RWPE2 (cell line): ENCODE measurements around the gene TRAPPC3.

Experiments
- ATAC-seq: fragments of 200-7000 bp; cut with Tn5 transposase; 3 replicates; pipeline ENCODE4 v1.9.1; 2021; ENCODE audit warnings: low read depth
- DNase-seq: peaks from one replicate; pipeline ENCODE4 v3.0.0-alpha.2; 2020; ENCODE audit warnings: low spot score
- H3K27ac ChIP-seq: fragments of 450-650 bp; 2 replicates; pipeline ENCODE4 v1.5.1; 2017; ENCODE audit warnings: mild to moderate bottlenecking; ENCODE audit not compliant: poor library complexity, severe bottlenecking
- H3K27me3 ChIP-seq: fragments of 250-450 bp; sonication (Bioruptor Pico); 2 replicates; pipeline ENCODE4 v1.5.1; 2021; ENCODE audit warnings: mild to moderate bottlenecking, moderate library complexity; ENCODE audit not compliant: insufficient read depth, poor library complexity, severe bottlenecking
- H3K36me3 ChIP-seq: fragments of 250-450 bp; sonication (Bioruptor Pico); 2 replicates; pipeline ENCODE4 v1.5.1; 2020; ENCODE audit warnings: low read depth, mild to moderate bottlenecking, moderate library complexity
- H3K4me1 ChIP-seq: fragments of 250-450 bp; sonication (Bioruptor Pico); 2 replicates; pipeline ENCODE4 v1.5.1; 2021; ENCODE audit warnings: mild to moderate bottlenecking, moderate library complexity; ENCODE audit not compliant: insufficient read depth, poor library complexity, severe bottlenecking
- H3K4me3 ChIP-seq: fragments of 250-450 bp; sonication (Bioruptor Pico); 2 replicates; pipeline ENCODE4 v1.5.1; 2021; ENCODE audit warnings: mild to moderate bottlenecking, moderate library complexity; ENCODE audit not compliant: severe bottlenecking
- H3K9me3 ChIP-seq: fragments of 250-450 bp; sonication (Bioruptor Pico); 2 replicates; pipeline ENCODE4 v1.5.1; 2021; ENCODE audit warnings: mild to moderate bottlenecking, moderate library complexity; ENCODE audit not compliant: severe bottlenecking
- TF ChIP-seq, protein P1 (sequence below): fragments of 450-650 bp; IDR thresholded peaks from one replicate; pipeline ENCODE4 v1.5.1; 2017; ENCODE audit warnings: mild to moderate bottlenecking, moderate library complexity; ENCODE audit not compliant: poor library complexity, severe bottlenecking

Gene TRAPPC3

DNA sequence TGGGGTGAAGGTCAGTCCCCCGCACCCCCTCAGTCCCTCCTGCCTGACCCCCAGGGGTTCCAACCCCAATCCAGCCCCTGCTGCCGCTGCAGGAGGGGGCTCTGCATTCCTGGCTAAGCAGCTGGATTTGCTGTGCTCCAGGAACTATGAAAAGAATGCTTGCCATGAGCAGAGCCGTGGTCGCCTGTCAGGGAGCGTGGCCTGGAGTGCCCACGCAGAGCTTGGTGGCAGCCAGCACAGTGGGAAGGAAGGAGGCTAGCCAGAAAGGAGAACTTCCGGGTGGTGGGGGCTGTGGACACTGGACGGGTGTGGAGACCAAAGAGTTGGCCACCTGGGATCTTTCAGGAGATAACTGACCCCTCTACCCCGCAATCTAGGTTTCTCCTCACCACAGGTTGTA, 29.8 kb downstream of the TRAPPC3 start:
- Histone ChIP-seq H3K36me3 (no peaks in the 10 kb centered on the region), H3K27me3 (peaks cover under 1% of the 10 kb centered on the region), H3K9me3 (no peaks in the 10 kb centered on the region), H3K4me3 (no peak overlapping the region), H3K27ac (no peak overlapping the region), H3K4me1 (no peaks in the 10 kb centered on the region)
- DNase-seq (no peak), ATAC-seq (no peak)
- TF ChIP-seq, protein P1, sequence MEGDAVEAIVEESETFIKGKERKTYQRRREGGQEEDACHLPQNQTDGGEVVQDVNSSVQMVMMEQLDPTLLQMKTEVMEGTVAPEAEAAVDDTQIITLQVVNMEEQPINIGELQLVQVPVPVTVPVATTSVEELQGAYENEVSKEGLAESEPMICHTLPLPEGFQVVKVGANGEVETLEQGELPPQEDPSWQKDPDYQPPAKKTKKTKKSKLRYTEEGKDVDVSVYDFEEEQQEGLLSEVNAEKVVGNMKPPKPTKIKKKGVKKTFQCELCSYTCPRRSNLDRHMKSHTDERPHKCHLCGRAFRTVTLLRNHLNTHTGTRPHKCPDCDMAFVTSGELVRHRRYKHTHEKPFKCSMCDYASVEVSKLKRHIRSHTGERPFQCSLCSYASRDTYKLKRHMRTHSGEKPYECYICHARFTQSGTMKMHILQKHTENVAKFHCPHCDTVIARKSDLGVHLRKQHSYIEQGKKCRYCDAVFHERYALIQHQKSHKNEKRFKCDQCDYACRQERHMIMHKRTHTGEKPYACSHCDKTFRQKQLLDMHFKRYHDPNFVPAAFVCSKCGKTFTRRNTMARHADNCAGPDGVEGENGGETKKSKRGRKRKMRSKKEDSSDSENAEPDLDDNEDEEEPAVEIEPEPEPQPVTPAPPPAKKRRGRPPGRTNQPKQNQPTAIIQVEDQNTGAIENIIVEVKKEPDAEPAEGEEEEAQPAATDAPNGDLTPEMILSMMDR: no peak

DNA sequence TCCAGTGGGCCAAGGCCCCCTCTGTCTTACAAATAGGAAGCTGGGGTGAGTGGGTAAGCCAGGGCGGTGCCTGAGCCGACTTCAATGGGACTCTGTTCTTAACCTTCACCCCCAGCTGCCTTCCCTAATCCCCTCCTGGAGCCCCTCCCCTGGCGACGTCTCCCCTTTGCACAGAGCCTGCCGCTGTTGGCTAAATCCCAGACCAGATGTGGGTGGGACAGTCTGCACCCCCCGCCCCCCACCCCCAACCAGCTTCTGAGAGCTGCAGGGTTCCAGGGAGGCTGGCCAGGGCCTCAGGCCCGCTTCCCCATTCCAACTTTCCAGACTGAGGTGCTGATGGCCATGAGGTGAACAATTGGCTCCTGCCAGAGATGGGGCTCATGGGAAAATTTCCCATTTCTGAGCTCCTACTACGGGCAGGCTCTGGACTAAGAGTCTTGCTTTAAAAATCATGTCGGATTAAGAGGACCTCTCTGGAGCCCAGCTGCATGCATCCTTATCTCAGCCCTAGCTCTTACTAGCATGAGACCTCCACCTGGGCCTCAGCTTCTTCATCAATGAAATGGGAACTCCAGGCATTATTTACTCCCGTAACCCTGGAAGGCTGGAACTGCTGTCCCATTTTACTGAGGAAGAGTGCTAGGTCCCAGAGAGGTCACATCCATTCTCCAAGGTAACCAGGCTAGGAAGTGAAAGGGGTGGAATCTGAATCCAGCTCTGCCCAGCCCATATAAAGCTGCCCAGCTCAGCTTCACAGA, 30.7 kb downstream of the TRAPPC3 start:
- Histone ChIP-seq H3K27ac (no peak overlapping the region), H3K4me1 (no peaks in the 10 kb centered on the region), H3K27me3 (no peaks in the 10 kb centered on the region), H3K9me3 (no peaks in the 10 kb centered on the region), H3K36me3 (no peaks in the 10 kb centered on the region), H3K4me3 (no peak overlapping the region)
- TF ChIP-seq, protein P1: no peak
- DNase-seq (no peak), ATAC-seq (no peak)

DNA sequence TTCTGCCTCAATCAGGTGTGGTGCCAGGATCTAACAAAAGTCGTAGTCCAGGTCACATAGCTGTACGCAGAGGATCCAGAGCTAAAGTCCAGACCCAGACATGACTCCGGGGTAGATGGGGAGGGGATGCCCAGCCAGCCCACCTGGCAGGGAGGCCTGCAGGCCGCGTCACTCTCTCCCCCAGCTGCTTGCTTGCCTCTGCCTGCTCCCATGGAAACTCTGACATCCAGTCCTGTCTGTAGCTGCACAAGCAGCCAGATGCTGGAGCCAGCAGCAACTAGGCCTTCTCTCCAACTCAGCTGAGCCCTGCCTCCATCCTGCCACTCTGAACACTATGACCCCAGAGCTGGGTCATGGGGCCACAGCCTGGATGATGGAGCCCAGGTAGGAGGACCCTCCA, 32.4 kb downstream of the TRAPPC3 start:
- Histone ChIP-seq H3K4me1 (no peaks in the 10 kb centered on the region), H3K4me3 (no peak overlapping the region), H3K27ac (no peak overlapping the region), H3K27me3 (no peaks in the 10 kb centered on the region), H3K9me3 (no peaks in the 10 kb centered on the region), H3K36me3 (no peaks in the 10 kb centered on the region)
- ATAC-seq (no peak), DNase-seq (no peak)
- TF ChIP-seq, protein P1: no peak

DNA sequence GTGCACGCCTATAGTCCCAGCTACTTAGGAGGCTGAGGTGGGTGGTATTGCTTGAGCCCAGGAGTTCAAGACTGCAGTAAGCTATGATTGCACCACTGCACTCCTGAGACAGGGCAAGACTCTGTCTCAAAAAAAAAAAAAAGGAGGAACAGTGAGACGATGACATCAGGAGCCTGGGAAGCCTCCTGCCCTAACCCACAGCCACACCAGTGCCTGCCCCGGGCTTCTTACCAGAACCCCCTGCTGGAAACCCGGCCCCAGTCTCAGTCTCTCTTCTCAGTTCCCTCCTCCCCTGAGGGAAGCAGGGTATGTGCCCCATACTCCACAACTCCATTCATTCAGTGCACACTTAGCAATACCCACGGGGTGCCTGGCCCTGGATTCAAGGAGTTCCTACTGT, 33.4 kb downstream of the TRAPPC3 start:
- Histone ChIP-seq H3K27ac (no peak overlapping the region), H3K4me3 (no peak overlapping the region), H3K27me3 (no peaks in the 10 kb centered on the region), H3K4me1 (no peaks in the 10 kb centered on the region), H3K9me3 (no peaks in the 10 kb centered on the region), H3K36me3 (no peaks in the 10 kb centered on the region)
- TF ChIP-seq, protein P1: no peak
- DNase-seq (no peak), ATAC-seq (no peak)

DNA sequence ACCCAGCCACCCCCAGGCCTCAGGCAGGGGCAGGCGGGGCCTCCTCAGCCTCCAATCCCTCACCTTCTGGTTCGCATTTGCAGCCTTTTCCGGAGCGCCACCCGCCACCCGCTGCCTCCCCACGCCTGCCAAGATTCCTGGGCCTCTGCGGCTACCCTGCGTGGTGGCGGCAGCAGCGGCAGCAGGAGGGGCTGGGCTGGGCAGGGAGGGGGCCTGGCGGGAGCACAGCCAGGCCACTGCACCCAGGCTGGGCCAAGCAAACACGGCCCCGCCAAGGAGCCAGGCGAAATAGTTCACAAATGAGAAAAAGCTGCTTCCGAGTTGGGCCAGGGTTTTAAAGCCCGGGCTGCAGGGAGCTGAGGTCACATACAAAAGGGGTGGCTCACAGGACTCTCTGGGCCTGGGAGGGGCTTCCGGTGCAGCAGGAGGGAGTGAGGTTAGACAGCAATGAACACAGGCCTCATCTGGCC, 34.1 kb downstream of the TRAPPC3 start:
- Histone ChIP-seq H3K9me3 (no peaks in the 10 kb centered on the region), H3K4me3 (no peak overlapping the region), H3K27ac (no peak overlapping the region), H3K36me3 (no peaks in the 10 kb centered on the region), H3K4me1 (no peaks in the 10 kb centered on the region), H3K27me3 (no peaks in the 10 kb centered on the region)
- no peak; the same call in 2 of the 3 replicates for ATAC-seq
- DNase-seq: no peak
- TF ChIP-seq, protein P1: no peak
